ENCODE data around the gene TMEM52.

TMEM52 gene

DNA sequence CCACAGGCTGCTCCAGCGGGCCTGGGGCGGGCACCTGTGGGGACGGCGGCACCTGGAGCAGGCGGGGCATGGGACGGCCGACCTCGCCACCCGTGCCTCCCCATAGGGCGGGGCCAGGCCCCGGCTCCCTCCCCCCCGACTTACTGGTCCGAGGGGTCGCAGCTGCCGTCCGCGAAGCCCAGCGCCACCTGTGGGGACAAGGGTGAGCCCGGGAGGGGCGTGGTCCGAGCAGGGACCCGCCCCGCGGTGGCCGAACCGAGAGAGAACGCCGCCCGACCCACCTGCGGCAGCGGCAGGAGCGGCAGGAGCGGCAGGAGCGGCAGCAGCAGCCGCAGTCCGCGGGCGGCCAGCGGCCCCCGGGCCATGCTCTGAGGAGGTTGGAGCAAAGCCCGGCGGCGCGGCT, at the start of gene TMEM52:
Gene TMEM52, minus strand, starts transcription at position 379 of the 403 bp plus-strand sequence. Its CDS starts 14 bp downstream, at position 365.
- DNase-seq = no peak

GRCh38 chr1:1967879-1968278, 48.8 kb upstream of the TMEM52 start:
- no peak for DNase-seq

DNA sequence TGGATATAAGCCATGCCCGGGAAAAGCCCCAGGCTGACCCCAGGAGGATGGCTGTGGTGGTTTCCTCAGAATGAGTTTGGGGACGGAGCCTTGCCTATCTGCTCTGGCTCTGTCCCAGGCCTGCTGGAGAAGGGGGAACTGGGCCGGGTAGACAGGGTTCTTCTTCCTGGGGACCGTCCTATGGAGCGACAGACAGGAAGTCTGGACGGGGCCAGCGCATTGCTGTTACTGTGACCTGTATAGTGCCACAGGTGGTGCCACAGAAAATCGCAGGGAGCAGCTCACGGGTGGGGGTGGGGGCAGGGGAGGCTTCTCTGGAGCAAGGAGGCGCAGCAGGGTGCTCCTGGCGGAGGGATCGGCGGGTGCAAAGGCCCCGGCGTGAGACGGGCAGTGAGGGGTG, 48.1 kb upstream of the TMEM52 start:
- no peak for DNase-seq

GRCh38 chr1:1966071-1966740, 47.1 kb upstream of the TMEM52 start:
- no peak for DNase-seq

GRCh38 chr1:1965546-1965945, 46.5 kb upstream of the TMEM52 start:
- DNase-seq = no peak

DNA sequence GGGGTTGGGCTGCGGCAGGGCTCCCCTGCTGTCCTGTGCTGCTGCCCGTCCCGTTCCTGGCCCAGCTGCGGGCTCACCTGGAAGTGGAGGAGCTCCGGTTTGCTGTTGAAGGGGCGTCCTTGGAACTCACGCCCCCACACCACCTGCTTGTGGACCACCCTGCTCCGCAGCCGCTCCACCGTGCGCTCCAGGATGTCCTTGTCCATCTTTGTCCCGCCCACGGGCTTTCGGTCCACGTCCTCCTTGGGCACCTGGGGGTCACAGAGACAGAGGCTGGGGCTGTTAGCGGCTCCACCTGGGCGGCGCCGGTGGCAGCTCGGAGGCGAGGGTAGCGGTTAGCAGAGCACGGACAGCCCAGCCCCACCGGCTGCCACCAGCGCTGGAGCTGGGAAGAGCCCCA, 45.7 kb upstream of the TMEM52 start:
- DNase-seq = no peak

DNA sequence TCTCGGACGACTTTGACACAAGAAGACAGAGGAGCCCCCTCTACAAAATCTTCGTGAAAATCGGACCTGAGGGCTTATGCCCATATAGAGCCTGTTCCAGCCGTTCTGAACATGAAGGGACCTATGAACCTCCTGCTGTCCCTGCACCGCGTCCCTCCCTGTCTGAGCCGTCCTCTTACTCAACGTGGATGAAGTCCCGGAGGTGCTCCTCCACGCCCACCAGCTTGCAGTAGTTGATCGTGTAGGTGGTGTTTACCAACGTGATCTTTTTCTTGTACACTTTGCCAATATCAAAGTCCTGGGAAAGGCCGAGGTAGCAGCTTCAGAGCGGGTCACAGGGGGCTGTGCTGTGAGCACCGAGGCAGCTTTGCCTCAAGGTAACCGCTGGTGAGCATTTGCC, 44.5 kb upstream of the TMEM52 start:
- DNase-seq = no peak

GRCh38 chr1:1962752-1963151, 43.7 kb upstream of the TMEM52 start:
- no peak for DNase-seq

GRCh38 chr1:1960480-1961196, 41.6 kb upstream of the TMEM52 start:
- DNase-seq = no peak

GRCh38 chr1:1959840-1960479, 40.9 kb upstream of the TMEM52 start:
- DNase-seq = peak; percentile 24

DNA sequence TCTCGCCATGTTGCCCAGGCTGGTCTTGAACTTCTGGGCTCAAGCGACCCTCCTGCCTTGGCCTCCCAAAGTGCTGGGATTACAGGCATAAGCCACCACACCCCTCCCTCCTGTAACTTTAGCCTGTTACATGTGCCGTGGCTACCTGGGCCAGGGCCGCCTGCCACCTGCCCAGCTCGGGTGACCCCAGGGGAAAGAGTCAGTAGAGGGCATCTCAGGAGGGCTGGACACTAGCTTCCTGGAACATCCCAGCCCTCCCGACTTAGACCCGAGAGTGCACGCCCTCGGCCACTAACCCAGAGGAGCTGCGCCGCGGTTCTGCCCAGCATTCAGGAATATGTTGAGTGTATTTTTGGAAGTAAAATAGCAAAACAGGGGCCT, 40.4 kb upstream of the TMEM52 start:
- DNase-seq = no peak

DNA sequence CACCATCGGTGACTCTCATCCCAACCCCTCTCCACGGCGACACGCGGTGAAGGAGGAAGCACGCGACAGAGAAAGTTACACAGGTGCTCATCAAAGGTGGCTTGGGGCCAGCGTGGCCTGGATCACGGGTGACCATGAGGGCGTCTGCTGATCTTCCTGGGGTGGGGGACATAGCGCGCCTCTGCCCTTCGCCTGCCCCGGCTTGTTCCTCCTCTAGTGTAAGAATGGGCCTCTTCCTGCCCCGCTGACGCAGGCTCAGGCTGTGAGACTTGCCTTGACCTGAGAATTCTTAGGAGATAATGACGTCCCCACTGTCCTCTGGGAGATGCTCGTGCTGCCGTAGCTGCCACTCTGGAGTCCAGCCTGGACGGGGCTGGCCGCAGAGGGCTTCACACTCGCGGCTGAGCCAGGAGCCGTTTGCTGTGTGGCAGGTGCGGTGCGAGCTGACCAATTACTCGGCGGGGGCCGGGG, 39.0 kb upstream of the TMEM52 start:
- no peak for DNase-seq

DNA sequence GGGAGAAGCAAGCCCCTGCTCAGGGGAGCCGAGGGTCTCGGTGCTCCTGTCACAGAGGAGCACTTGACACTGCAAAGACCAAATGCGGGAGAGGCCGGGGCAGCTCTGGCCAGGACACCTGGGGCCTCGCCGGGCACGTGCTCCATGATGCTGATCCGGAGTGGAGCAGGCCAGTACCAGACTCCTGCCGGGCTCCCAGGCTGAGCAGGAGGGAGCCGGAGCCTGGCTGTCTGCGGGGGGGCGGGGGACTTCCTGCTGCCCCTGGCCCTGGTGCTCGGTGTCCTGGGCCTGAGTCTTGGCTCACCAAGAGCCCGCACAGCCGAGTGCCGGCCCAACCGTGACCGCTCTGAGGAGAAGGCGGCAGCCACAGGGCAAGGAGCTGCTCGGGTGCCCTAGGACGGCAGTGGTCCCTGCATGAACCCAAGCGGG, 38.5 kb upstream of the TMEM52 start:
- no peak for DNase-seq

GRCh38 chr1:1956586-1957532, 37.8 kb upstream of the TMEM52 start:
- no peak for DNase-seq

- no peak for DNase-seq
Measured at GRCh38 chr1:1956101-1956500, 37.0 kb upstream of the TMEM52 start.

DNA sequence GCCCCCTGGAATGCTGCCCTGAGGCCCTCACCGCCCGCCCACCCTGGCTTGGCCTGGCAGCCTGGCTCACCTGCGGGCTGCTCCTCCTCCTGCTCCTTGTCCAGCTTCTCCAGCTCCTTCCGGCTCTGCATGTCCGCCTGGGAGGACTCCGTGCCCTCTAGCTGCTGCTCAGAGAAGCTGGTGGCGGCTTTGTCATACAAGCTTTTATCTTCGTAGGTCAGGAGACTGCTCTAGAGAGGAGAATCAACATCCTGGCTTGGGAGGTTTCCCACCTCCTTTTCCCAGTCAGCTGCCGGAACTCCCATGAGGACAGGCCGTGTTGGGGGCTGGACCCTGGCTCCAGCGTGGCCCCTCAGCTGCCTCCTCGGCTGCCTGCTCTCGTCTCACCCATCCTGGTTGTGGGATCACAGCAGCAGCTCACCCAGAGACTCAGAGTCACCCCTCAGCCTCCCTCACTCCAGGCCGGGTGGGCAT, 36.6 kb upstream of the TMEM52 start:
- no peak for DNase-seq

DNA sequence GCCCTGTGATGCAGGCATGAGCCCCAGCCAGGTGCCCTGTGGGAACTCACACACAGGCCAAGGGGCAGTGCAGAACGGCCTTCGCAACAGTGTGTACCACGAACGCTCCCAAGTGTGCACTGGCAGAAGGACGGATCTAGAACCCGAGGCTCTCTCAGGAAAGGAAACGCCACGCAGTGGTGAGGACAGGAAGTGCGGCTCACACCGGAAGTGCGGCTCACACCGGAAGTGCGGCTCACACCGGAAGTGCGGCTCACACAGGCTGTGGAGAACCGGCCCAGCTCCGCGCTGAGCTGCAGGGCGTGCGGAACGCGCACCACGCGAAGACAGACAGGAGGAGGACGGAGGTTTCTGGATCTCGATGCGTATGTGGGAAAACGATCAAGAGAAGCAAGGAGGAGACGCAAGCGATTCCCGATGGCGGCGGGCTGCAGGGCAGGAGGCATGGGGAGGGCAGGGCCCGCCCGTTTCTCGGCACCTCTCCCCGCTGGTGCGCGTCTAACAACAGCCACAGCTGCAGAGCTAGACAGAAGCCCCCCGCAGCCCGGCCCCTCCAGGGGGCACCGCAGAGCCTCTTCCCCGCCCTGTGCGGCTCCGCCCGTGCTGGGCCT, 35.9 kb upstream of the TMEM52 start:
- no peak for DNase-seq

DNA sequence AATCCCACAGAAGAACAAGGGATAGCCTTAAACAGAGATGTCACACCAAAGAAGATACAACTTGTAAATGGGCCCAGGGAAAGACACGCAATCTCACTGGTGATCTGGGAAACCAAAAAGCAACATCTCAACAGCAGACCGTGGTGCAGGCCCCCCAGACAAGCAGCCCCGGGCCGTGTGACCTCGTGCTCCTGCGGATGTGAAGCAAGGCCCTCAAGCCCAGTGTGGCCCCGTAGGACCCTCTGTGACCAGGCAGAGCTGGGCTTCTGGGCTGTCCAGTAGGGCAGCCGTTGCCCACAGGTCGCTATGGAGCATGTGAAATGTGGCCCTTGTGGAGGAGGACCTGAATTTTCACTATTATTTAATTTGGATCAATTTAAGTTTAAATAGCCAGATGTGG, 34.9 kb upstream of the TMEM52 start:
- DNase-seq = no peak

- DNase-seq = no peak
Measured at GRCh38 chr1:1950940-1951339, 31.9 kb upstream of the TMEM52 start.

DNA sequence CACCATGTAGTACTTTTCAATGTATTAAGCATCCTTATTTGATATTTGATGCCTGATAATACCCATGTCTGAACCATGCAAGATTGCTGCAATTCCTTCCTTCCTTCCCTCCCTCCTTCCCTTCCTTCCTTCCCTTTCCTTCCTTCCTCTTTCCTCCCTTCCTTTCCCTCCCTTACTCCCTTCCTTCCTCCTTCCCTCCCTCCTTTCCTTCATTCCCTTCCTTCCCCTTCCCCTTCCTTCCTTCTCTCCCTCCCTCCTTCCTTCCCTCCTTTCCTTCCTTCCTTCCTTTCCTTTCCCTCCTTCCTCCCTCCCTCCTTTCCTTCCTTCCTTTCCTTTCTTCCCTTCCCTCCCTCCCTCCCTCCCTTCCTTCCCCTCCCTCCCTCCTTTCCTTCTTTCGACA, 29.7 kb upstream of the TMEM52 start:
- DNase-seq = no peak

GRCh38 chr1:1947493-1947892, 28.4 kb upstream of the TMEM52 start:
- DNase-seq = no peak

DNA sequence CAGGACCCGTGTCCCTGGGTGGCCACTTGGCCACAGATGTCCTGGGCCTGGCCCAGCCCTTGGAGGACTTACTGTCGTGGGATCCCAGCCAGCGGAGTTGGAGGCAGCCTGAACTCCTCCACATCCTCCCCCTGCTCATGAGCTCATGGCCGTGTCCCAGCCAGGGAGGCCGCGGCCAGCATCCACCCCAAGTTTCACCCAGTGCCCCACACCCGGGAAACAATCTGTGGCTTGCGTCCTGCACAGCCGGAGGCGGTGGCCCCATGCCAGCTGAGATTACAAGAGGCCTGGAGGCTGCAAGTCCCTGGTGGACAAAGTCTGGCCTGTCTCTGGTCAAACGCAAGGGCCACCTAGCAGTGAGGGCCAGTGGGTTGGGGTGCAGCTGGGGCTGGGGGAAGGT, 27.5 kb upstream of the TMEM52 start:
- DNase-seq = no peak
